LNCAP (cell line): ENCODE data around the gene CBY1.

ENCODE experiments used
- CTCF ChIP-seq: fragments of 450-650 bp; IDR thresholded peaks from 2 replicates; pipeline ENCODE4 v1.5.1; 2017; ENCODE audit warnings: mild to moderate bottlenecking

The CBY1 gene

DNA sequence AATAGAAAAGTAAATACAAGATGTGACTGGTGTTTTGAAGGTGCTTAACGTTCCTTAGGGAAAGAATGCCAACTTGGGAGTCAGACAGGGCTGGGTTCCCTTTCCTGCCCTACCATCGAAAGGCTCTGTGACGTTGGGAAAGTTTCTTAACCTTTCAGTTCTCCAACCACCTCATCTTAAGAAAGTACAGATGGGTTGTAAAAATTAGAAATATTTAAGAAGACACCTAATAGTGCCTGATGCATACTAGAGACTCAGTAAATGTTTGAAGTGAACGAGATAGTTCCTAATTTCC lies 50.4 kb downstream of the CBY1 start:
- no peak for TF ChIP-seq CTCF

DNA sequence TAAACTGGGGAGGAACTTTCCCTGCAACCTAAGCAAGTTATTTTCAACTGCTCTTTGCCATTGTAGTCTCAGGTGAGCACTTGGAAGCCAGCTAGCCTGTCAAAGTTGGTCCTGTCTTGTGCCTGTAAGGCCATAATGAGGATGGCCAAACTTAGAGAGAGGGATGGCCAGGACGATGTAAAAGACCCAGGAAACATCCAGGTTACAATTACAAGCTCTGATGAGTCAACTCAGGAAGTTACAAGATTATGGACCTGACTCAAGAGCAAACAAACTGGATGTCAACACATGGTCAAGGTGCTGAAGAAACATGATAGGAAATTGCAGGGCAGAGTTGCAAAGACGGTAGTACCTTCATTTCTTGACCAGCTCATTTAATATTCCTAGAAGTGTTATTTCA lies 50.9 kb downstream of the CBY1 start:
- no peak for TF ChIP-seq CTCF

DNA sequence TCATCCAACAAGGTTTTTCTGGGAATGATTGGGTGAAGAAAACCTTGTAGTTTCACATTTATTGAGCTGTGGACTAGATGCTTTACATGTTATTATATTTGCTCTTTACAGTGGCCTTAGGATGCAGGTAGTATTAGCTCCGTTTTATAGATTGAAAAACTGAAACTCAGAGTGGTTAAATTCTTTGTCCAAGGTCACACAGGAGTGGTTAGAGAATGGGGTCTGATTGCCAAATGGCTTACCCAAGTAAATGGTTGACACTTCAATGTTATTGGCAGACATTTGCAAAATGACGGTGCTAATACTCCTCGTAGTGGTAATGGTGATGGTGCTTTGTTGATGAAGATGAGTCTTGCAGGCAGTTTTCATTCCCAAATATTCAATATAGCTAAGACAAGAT lies 51.5 kb downstream of the CBY1 start:
- no peak for TF ChIP-seq CTCF

GRCh38 chr22:38709306-38709705 lies 52.9 kb downstream of the CBY1 start:
- TF ChIP-seq CTCF: no peak

DNA sequence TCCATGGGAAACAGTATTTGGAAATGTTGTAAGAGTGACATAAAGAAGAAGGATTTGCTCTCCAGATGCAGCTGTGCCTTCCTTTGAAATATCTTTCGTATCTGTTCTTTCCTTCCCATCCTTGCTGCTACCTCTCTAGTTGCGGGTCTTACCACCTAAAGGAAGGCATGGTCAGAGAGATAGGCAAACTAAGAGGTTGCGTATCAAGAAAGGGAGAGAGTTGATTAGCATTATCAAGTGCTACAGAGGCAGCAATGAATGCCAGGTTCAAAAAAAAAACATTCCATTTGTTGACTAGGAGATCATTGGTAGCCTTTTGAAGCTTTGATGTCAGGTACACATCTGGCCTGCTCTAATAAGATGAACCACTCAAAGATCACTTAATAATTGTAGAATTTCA lies 53.9 kb downstream of the CBY1 start:
- TF ChIP-seq CTCF: no peak

DNA sequence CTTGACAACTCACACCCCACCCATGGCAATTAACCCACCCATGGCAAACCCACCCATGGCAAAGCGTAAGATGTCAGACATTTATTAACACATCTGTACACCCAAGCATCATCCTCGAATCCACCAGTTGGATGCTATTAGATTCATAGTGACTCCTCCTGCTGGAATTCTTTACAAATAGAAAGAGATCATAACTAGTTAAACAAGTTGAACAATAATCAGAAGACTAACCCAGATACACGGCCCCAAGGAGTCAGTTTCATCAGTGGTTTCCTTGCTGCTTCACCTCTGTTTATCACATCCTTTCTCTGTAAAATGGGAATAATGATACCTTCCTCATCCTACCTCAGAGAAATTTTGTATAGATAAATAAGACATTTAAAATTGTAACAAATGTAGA lies 54.4 kb downstream of the CBY1 start:
- no peak for TF ChIP-seq CTCF

GRCh38 chr22:38712486-38713207 lies 56.2 kb downstream of the CBY1 start:
- TF ChIP-seq CTCF: no peak

- no peak for TF ChIP-seq CTCF
Observed at GRCh38 chr22:38713921-38714320, 57.5 kb downstream of the CBY1 start.
